Measurements from ENCODE around the gene RER1. TPM values are rescaled to one million over a fixed set of nuclear protein-coding genes. Genes with fewer than 3 reads are reported as not detected.

RER1 gene
- total RNA-seq, 1 experiment from 2014 or later = 110 TPM

DNA sequence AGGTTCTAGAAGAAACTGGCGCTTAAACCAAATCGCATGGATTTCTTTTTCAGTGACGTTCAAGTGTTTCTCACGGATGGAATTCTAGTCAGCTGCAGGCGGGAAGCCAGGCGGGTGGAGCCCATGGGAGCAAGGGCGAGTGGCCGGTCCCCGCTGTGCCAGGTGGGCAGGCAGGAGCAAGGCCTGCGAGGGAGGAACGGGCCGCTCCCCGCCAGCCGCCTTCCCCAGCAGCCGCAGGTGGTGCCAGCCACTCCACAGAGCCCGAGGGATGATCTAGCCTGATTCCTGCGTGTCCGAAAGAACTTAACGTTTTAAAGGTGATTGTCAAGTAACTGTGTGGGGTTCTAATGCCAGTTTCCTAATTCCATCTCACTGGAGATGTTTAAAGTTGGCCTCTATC is 11.6 kb downstream of the RER1 start:
- Histone ChIP-seq H2BK20ac (ENCODE audit: low read depth, low read length, poor library complexity, severe bottlenecking) (no peak overlapping the region), H3K23ac (ENCODE audit: insufficient read length, low read depth, low read length) (no peak overlapping the region), H3K4me2 (ENCODE audit: insufficient read depth, insufficient read length, low read length) (no peak overlapping the region), H3K27ac (ENCODE audit: insufficient read length, low read depth, low read length) (no peak overlapping the region), H3K4me1 (ENCODE audit: insufficient read depth, low read length) (no peaks in the 10 kb centered on the region), H3T11ph (ENCODE audit: low read length) (no peak overlapping the region), H2BK5ac (ENCODE audit: insufficient read length, low read length) (no peak overlapping the region), H2BK12ac (ENCODE audit: insufficient read length, low read depth, low read length) (no peak overlapping the region), H3K23me2 (ENCODE audit: insufficient read length, low read depth, low read length, poor library complexity, severe bottlenecking) (no peaks in the 10 kb centered on the region), H4K91ac (ENCODE audit: insufficient read length, low read depth, low read length) (no peak overlapping the region), H3K9ac (ENCODE audit: extremely low read depth, insufficient read length, low read length) (no peak overlapping the region), H3K27me3 (ENCODE audit: insufficient read depth, low read length) (no peaks in the 10 kb centered on the region), H2AFZ (ENCODE audit: low read length) (no peak overlapping the region), H4K5ac (ENCODE audit: insufficient read length, low read depth, low read length) (no peak overlapping the region), H3K79me1 (ENCODE audit: insufficient read depth, low read depth, low read length, poor library complexity, severe bottlenecking) (no peaks in the 10 kb centered on the region), H3K56ac (ENCODE audit: insufficient read length, low read depth, low read length) (no peak overlapping the region), H2BK15ac (ENCODE audit: low read depth, low read length) (no peak overlapping the region), H2AK5ac (ENCODE audit: insufficient read length, low read length) (no peak overlapping the region), H4K8ac (replicated peaks; ENCODE audit: insufficient read length, low read depth, low read length) (no peak overlapping the region), H3K9me3 (ENCODE audit: control insufficient read depth, low read depth, low read length) (no peaks in the 10 kb centered on the region), H3K14ac (ENCODE audit: insufficient read depth, low read length) (no peak overlapping the region), H3K18ac (ENCODE audit: insufficient read length, low read depth, low read length) (no peak overlapping the region), H4K20me1 (ENCODE audit: control insufficient read depth, insufficient read depth, insufficient read length) (no peaks in the 10 kb centered on the region), H2BK120ac (ENCODE audit: low read depth, low read length, poor library complexity, severe bottlenecking) (no peak overlapping the region), H3K4ac (ENCODE audit: low read depth, low read length) (no peak overlapping the region), H3K79me2 (ENCODE audit: insufficient read depth, low read length) (no peaks in the 10 kb centered on the region)
- no peak overlapping the region for H3K4me3 Mint-ChIP-seq
- TF ChIP-seq, protein P1, sequence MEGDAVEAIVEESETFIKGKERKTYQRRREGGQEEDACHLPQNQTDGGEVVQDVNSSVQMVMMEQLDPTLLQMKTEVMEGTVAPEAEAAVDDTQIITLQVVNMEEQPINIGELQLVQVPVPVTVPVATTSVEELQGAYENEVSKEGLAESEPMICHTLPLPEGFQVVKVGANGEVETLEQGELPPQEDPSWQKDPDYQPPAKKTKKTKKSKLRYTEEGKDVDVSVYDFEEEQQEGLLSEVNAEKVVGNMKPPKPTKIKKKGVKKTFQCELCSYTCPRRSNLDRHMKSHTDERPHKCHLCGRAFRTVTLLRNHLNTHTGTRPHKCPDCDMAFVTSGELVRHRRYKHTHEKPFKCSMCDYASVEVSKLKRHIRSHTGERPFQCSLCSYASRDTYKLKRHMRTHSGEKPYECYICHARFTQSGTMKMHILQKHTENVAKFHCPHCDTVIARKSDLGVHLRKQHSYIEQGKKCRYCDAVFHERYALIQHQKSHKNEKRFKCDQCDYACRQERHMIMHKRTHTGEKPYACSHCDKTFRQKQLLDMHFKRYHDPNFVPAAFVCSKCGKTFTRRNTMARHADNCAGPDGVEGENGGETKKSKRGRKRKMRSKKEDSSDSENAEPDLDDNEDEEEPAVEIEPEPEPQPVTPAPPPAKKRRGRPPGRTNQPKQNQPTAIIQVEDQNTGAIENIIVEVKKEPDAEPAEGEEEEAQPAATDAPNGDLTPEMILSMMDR (conservative IDR thresholded peaks at IDR 0.05) = no peak
- WGBS (ENCODE audit: extremely low coverage, insufficient read length, low lambda C conversion rate) = no CpG with 5 or more reads among the region's 19 CpGs
- no peaks in the 10 kb centered on the region for H3K4me1 Mint-ChIP-seq
- peaks cover 11 to 88% (median 74%) of the 10 kb centered on the region in 3 experiments; a peak in 6 of 7 replicates for H3K36me3 Mint-ChIP-seq (ENCODE audit: insufficient read depth in 1 of 3, low read depth in 3 of 3)
- no peaks in the 10 kb centered on the region for H3K9me3 Mint-ChIP-seq
- no peaks in the 10 kb centered on the region; the same call in 1 of the 2 replicates for H3K27me3 Mint-ChIP-seq (ENCODE audit: low read depth)
- 0 out of 7 replicates have a peak overlapping the region, but pooled peaks of 1 of the 3 experiments have one; percentile 56 for H3K27ac Mint-ChIP-seq
- DNase-seq = no peak
